Mucosa of stomach (tissue), 1 donor: ENCODE results near the gene TESMIN.

ENCODE experiments used
- H3K27me3 ChIP-seq: one replicate; pipeline ENCODE4 v1.7.0; 2013; ENCODE audit warnings: mild to moderate bottlenecking, low read length; ENCODE audit not compliant: control insufficient read depth, insufficient read depth
- H3K36me3 ChIP-seq: one replicate; pipeline ENCODE4 v1.7.0; 2013; ENCODE audit warnings: low read length; ENCODE audit not compliant: control insufficient read depth, insufficient read depth
- H3K4me1 ChIP-seq: one replicate; pipeline ENCODE4 v1.7.0; 2013; ENCODE audit warnings: mild to moderate bottlenecking, low read length; ENCODE audit not compliant: control insufficient read depth, insufficient read depth
- H3K4me3 ChIP-seq: one replicate; pipeline ENCODE4 v1.7.0; 2013; ENCODE audit warnings: low read length
- H3K9ac ChIP-seq: one replicate; pipeline ENCODE4 v1.7.0; 2013; ENCODE audit warnings: mild to moderate bottlenecking, low read length, moderate library complexity
- H3K9me3 ChIP-seq: one replicate; pipeline ENCODE4 v1.7.0; 2013; ENCODE audit warnings: mild to moderate bottlenecking, low read length, moderate library complexity; ENCODE audit not compliant: control insufficient read depth
- donor health status: Pancreatic carcinoma.

Gene TESMIN

GRCh38 chr11:68773521-68774193, 22.3 kb upstream of the TESMIN start:
- Histone ChIP-seq H3K27me3 (no peaks in the 10 kb centered on the region), H3K36me3 (peaks cover 27% of the 10 kb centered on the region), H3K9ac (no peak overlapping the region), H3K4me1 (no peaks in the 10 kb centered on the region), H3K4me3 (no peak overlapping the region), H3K9me3 (no peaks in the 10 kb centered on the region)

GRCh38 chr11:68772936-68773335, 21.6 kb upstream of the TESMIN start:
- H3K36me3 ChIP-seq: peaks cover 27% of the 10 kb centered on the region

GRCh38 chr11:68770781-68771180, 19.5 kb upstream of the TESMIN start:
- H3K9me3 ChIP-seq: no peaks in the 10 kb centered on the region
- H3K9ac ChIP-seq: no peak overlapping the region
- H3K4me3 ChIP-seq: no peak overlapping the region
- no peaks in the 10 kb centered on the region for H3K27me3 ChIP-seq
- peaks cover 22% of the 10 kb centered on the region for H3K36me3 ChIP-seq
- H3K4me1 ChIP-seq: no peaks in the 10 kb centered on the region

More at GRCh38 chr11:68772936-68773335, 21.6 kb upstream of the TESMIN start:
- Histone ChIP-seq H3K9me3 (no peaks in the 10 kb centered on the region), H3K4me3 (no peak overlapping the region), H3K4me1 (no peaks in the 10 kb centered on the region), H3K27me3 (no peaks in the 10 kb centered on the region), H3K9ac (no peak overlapping the region)

DNA sequence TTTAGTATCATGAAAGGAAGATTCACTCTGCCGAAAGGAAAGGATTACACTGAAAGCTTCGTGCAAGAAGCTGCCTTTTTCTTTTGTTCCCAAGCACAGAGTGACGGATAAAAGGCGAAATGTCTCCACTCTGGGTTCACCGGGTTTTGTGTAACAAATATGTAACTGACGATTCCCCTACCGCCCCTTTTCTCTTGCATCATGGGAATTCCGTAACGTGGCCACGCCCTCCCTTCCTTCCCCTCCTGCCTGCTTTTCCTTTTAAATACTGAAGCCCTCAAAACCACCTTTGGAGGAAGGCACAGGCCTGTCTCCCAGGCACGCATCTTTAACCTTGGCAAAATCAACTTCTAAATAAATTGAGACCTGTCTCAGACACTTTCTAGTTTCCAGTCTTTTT, 16.4 kb upstream of the TESMIN start:
- H3K27me3 ChIP-seq: no peaks in the 10 kb centered on the region
- H3K9me3 ChIP-seq: no peaks in the 10 kb centered on the region
- H3K4me3 ChIP-seq: no peak overlapping the region
- H3K36me3 ChIP-seq: peaks cover 11% of the 10 kb centered on the region
- no peak overlapping the region for H3K9ac ChIP-seq
- no peaks in the 10 kb centered on the region for H3K4me1 ChIP-seq

DNA sequence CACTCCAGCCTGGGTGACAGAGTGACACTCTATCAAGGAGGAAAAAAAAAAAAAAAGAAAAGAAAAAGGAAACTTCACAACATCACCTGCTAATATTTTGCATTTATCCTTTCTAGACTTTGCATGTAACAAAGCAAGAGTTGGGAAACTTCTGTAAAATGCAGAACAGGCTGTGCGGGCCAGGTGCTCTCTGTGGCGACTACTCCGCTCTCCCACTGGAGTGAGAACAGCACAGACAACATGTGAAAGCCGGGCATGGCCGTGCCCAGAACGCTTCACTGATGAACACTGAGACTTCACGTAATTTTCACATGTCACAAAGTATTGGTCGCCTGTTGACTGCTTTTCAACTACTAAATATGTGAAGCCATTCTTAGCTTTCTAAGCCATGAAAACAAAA, 15.5 kb upstream of the TESMIN start:
- Histone ChIP-seq H3K4me1 (no peaks in the 10 kb centered on the region), H3K9ac (no peak overlapping the region), H3K9me3 (no peaks in the 10 kb centered on the region), H3K4me3 (no peak overlapping the region), H3K36me3 (peaks cover 17% of the 10 kb centered on the region), H3K27me3 (no peaks in the 10 kb centered on the region)

DNA sequence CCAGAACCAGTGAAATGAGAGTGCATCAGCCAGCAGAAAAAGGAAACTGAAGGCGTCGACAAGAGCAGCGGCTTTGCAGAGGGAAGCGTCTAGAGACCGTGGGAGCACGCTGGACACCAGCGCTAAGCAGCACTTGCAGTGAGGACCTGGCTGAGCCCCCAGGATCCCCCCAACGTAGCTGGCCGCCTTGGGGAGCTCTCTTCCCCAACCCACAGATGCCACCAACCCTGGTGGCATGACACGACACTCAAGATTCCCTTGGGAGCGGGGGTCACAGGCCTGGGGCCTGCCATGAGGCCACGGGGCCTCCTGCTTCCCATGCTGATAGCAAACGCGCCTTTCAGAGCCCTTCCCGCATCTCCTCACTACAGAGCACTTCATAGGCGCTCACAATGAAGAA, 13.4 kb upstream of the TESMIN start:
- Histone ChIP-seq H3K9ac (no peak overlapping the region), H3K4me3 (no peak overlapping the region), H3K36me3 (peaks cover 6% of the 10 kb centered on the region), H3K9me3 (no peaks in the 10 kb centered on the region), H3K4me1 (no peaks in the 10 kb centered on the region), H3K27me3 (no peaks in the 10 kb centered on the region)

- H3K4me3 ChIP-seq: no peak overlapping the region
- peaks cover 6% of the 10 kb centered on the region for H3K36me3 ChIP-seq
- no peaks in the 10 kb centered on the region for H3K9me3 ChIP-seq
- no peaks in the 10 kb centered on the region for H3K4me1 ChIP-seq
- H3K27me3 ChIP-seq: no peaks in the 10 kb centered on the region
- no peak overlapping the region for H3K9ac ChIP-seq
These were observed 12.8 kb upstream of the TESMIN start for GRCh38 chr11:68763926-68764657.

- Histone ChIP-seq H3K36me3 (peaks cover 6% of the 10 kb centered on the region), H3K27me3 (no peaks in the 10 kb centered on the region), H3K9ac (no peak overlapping the region), H3K9me3 (no peaks in the 10 kb centered on the region), H3K4me3 (no peak overlapping the region), H3K4me1 (no peaks in the 10 kb centered on the region)
These were observed 11.9 kb upstream of the TESMIN start for GRCh38 chr11:68763181-68763721.

GRCh38 chr11:68762481-68762880, 11.2 kb upstream of the TESMIN start:
- H3K36me3 ChIP-seq: peaks cover 6% of the 10 kb centered on the region
- no peaks in the 10 kb centered on the region for H3K9me3 ChIP-seq
- H3K27me3 ChIP-seq: no peaks in the 10 kb centered on the region

DNA sequence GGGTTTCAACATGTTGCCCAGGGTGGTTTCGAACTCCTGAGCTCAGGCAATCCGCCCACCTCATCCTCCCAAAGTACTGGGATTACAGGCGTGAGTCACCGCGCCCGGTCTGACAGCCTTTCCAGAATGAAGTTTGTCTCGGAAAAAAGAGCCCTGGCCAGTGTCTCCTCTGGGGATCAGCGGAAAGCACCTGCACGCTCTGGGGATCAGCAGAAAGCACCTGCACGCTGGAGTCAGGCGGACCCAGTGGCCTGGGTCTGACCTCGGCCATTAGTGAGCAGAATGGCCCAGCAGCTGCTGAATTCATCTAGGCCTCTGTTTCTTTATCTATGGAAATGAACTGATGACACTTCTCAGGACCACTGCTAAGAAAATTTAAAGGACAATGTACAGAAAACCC, 10.5 kb upstream of the TESMIN start:
- Histone ChIP-seq H3K27me3 (no peaks in the 10 kb centered on the region), H3K36me3 (peaks cover 6% of the 10 kb centered on the region)

More at GRCh38 chr11:68762481-68762880, 11.2 kb upstream of the TESMIN start:
- Histone ChIP-seq H3K9ac (no peak overlapping the region), H3K4me1 (no peaks in the 10 kb centered on the region), H3K4me3 (no peak overlapping the region)

GRCh38 chr11:68759991-68760390, 8.7 kb upstream of the TESMIN start:
- H3K27me3 ChIP-seq: no peaks in the 10 kb centered on the region
- no peak overlapping the region for H3K9ac ChIP-seq
- no peaks in the 10 kb centered on the region for H3K9me3 ChIP-seq
- H3K4me1 ChIP-seq: no peaks in the 10 kb centered on the region
- H3K36me3 ChIP-seq: peaks cover 6% of the 10 kb centered on the region
- no peak overlapping the region for H3K4me3 ChIP-seq

More for the DNA sequence above, 10.5 kb upstream of the TESMIN start:
- Histone ChIP-seq H3K9me3 (no peaks in the 10 kb centered on the region), H3K4me1 (no peaks in the 10 kb centered on the region), H3K9ac (no peak overlapping the region), H3K4me3 (no peak overlapping the region)

GRCh38 chr11:68757711-68758110, 6.4 kb upstream of the TESMIN start:
- Histone ChIP-seq H3K4me1 (no peaks in the 10 kb centered on the region), H3K9me3 (no peaks in the 10 kb centered on the region), H3K36me3 (peaks cover 6% of the 10 kb centered on the region), H3K9ac (no peak overlapping the region), H3K27me3 (no peaks in the 10 kb centered on the region), H3K4me3 (no peak overlapping the region)
